DMS114 treated with DMSO at 0.1 percent for 48 hours (cell line): ENCODE data around the gene GRIN1.

Source experiments
- DNase-seq: peaks from one replicate; lab custom pipeline; 2025; ENCODE audit not compliant: unreplicated experiment; lab: John Stamatoyannopoulos, UW

Gene GRIN1

GRCh38 chr9:137147091-137147792, 8.3 kb downstream of the GRIN1 start:
- DNase-seq, result no peak

GRCh38 chr9:137147793-137148160, 8.8 kb downstream of the GRIN1 start:
- DNase-seq, result no peak

DNA sequence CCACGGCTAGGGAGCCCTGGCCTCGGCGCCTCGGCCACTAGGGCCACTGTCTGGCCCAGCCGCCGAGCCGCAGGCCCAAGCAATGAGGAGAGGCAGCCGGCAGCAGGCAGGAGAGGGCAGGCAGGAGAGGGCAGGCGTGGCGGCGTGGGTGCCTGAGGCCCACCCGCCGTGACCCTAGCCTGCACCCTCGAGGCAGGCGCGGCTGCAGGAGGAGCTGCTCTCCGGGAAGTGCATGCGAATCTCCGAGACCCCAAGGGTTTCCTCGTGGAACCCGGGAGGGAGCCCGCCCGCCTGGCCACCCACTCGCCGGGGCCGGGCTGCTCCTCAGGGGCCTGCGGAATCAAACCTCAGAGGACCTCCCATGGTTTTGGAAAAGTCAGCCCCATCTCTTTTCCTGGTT, 9.3 kb downstream of the GRIN1 start:
- DNase-seq, result no peak

GRCh38 chr9:137148661-137149060, 9.7 kb downstream of the GRIN1 start:
- DNase-seq, result no peak

DNA sequence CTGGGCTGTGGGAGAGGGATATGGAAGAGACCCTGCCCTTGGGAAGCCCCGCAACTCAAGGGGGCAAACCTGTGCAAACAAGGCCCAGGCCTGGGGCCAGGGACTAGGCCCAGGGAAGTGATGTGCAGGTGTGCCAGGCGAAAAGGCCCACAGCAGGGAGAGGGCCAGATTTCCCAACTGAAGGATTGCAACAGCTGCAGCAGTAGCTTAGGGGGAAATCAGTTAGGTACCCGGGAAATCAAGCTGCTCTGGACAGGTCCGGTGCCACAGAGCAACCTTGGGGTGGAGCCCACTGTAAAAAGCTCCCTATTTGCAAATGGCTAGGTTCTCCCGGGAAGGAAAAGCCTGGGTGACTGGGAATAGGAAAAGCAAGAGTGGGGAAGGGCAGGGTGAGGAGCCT, 10.4 kb downstream of the GRIN1 start:
- no peak for DNase-seq

GRCh38 chr9:137149942-137150616, 11.1 kb downstream of the GRIN1 start:
- DNase-seq, result no peak

DNA sequence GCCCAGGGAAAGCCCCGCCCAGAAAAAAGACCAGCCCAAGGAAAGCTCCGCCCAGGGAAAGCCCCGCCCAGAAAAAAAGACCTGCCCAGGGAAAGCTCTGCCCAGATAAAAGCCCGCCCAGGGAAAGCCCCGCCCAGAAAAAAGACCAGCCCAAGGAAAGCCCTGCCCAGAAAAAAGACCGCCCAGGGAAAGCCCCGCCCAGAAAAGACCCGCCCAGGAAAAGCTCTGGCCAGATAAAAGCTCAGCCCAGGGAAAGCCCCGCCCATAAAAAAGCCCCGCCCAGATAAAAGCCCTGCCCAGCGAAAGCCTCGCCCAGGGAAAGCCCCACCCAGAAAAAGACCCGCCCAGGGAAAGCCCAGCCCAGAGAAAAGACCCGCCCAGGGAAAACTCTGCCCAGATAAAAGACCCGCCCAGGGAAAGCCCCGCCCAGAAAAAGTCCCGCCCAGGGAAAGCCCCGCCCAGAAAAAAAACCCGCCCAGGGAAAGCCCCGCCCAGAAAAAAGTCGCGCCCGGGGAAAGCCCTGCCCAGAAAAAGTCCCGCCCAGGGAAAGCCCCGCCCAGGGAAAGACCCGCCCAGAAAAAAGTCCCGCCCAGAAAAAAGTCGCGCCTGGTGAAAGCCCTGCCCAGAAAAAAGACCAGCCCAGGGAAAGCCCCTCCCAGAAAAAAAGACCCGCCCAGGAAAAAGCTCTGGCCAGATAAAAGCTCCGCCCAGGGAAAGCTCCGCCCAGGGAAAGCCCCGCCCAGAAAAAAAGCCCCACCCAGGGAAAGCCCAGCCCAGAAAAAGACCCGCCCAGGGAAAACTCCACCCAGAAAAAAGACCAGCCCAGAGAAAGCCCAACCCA, 11.9 kb downstream of the GRIN1 start:
- DNase-seq, result peak; percentile 14

DNA sequence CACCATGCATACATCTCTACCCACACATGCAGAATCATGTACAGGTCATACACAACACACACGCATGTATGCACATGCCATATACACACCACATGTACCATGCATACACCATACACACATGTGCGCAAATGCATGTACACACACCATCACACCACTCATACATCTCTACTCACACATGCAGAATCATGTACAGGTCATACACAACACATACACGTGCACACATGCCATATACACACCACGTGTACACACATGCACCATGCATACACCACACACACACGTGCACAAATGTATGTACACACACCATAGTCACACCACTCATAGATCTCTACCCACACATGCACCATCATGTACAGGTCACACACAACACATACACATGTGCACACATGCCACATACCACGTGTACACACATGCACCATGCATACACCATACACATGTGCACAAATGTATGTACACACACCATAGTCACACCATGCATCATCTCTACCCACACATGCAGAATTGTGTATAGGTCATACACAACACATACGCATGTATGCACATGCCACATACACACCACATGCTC, 14.0 kb downstream of the GRIN1 start:
- no peak for DNase-seq

- DNase-seq, result no peak
Observed at GRCh38 chr9:137156567-137157375, 17.8 kb downstream of the GRIN1 start.

DNA sequence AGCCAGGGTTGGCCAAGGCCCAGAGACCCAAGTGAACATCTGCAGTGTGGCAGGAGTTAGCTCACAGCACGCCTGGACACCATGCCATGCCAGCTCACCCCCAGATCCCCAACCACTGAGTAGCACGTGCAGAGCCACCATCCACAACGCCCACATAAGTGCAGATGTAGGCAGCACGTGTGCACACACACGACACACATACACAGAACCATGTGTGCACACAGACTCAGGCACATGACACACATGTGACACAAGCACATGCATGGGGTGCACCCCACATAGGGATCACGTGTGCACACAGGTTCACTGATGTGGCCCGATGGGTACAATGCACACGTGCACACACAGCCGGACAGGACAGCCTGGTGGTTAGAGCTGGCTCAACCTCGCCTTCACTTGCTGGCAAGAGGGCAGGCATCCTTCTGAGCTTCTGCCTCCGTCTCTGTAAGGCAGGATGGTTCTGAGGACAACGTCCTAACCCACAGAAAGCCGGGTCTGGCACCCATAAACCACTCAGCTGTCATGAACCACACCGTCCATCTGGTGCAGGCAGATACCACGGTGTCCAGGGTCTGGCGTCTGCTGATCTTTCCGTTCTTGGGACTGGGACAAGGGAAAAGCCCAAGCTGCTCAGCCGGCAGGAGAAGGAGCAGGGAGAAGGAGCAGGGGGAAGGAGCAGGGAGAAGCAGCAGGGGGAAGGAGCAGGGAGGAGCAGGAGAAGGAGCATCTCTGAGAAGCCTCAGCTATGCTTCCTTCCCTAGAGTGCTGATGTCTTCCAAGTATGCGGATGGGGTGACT, 18.9 kb downstream of the GRIN1 start:
- no peak for DNase-seq

DNA sequence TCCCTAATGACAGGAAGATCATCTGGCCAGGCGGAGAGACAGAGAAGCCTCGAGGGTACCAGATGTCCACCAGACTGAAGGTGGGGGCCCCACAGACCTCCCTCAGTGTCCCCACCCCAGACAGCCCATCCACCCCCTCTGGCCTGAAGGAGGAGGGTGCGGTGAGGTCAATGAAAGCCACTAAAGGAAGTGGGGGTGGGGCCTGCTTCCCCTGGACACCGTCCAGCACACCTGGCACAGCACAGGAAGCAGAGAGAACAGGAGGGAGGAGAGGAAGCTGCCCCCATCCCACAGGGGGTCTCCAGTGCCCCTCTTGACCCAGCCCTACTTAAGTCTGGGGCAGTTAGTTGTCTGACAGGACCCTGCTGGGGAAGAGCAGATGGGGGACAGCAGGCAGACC, 19.7 kb downstream of the GRIN1 start:
- no peak for DNase-seq

- DNase-seq, result no peak
Observed at GRCh38 chr9:137159105-137160053, 20.4 kb downstream of the GRIN1 start.

- DNase-seq, result no peak
Observed at GRCh38 chr9:137160054-137160425, 21.1 kb downstream of the GRIN1 start.

DNA sequence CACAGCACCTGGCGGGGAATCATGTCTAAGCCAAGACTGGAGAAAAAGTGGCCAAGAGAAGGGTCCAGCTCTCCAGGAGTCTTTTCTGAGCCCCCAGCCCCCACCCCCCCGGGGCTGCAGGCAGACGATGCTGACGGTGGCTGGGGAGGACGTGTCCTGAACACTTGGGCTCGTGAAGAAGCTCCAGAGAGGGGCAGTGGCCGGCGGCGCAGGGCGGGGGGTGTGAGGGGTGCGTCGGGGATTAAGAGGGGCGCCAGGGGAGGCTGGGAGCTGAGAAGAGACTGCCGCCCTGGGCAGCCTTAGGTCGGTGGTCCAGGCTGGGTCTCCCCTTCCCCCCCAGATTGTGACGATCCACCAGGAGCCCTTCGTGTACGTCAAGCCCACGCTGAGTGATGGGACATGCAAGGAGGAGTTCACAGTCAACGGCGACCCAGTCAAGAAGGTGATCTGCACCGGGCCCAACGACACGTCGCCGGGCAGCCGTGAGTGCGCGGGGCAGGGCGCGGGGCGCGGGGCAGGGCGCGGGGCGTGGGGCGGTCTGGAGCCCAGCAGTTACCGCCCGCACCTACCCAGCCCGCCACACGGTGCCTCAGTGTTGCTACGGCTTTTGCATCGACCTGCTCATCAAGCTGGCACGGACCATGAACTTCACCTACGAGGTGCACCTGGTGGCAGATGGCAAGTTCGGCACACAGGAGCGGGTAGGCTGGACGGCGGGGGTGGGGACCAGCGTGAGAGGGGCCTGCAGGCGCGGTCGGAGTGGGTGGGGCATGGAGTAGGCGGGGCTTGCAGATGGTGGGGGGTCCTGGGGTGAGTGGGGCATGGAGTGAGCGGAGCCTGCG, 22.0 kb downstream of the GRIN1 start:
- no peak for DNase-seq

GRCh38 chr9:137161558-137162486, 22.9 kb downstream of the GRIN1 start:
- DNase-seq, result no peak

DNA sequence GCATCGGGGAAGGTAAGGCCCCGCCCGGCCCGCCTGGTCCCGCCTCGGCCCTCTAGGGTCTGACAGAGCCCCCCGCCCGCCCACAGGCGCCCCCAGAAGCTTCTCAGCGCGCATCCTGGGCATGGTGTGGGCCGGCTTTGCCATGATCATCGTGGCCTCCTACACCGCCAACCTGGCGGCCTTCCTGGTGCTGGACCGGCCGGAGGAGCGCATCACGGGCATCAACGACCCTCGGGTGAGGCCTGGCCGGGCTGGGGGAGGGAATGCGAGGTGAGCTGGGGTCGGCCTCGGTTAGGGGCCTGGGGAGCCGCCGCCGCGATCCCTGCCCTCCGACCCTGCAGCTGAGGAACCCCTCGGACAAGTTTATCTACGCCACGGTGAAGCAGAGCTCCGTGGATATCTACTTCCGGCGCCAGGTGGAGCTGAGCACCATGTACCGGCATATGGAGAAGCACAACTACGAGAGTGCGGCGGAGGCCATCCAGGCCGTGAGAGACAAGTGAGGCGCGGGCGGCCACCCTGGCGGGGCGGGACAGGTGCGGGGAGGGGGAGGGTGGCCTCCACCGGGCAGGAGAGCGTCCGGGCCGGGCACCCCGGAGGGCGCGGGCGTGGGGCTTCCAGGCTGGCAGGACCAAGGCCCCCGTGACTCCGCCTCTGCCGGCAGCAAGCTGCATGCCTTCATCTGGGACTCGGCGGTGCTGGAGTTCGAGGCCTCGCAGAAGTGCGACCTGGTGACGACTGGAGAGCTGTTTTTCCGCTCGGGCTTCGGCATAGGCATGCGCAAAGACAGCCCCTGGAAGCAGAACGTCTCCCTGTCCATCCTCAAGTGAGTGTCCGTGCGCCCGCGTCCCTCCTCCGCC, 23.8 kb downstream of the GRIN1 start:
- DNase-seq, result no peak
